ENCODE data around the gene VDAC2. TPM values are rescaled to one million over a fixed set of nuclear protein-coding genes. Genes with fewer than 3 reads are reported as not detected.

Gene VDAC2
- total RNA-seq, 1 experiment from 2014 or later: 284 TPM

DNA sequence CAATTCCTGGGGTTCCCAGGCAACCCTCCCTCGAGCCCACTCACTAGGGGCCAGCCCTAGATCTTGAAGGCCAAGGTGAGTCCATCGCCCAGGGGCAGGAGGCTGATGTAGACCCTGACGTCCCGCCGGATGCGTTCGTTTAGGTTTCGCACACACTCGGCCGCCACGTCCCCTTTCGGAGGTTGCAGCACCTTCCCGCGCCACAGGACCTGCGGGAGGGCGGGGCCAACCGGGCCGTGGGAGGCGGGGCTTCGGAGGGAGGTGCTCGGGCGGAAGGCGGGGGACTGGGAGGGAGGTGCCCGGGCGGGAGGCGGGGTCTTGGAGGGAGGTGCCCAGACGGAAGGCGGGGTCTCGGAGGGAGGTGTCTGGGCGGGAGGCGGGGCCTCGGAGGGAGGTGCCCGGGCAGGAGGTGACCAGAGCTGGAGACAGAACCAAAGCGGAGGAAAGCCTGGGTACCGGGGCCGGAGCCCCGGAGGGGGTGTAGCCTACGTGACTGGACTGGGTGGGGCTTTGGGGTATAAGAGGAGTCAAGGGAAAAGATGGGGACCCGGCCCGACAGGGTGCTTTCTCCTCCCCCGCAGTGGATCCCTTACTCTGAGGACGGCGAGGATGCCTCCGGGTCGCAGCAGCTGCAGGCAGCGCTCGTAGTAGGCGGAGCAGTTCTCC lies 23.6 kb downstream of the VDAC2 start (continued):
- TF ChIP-seq, protein P1, sequence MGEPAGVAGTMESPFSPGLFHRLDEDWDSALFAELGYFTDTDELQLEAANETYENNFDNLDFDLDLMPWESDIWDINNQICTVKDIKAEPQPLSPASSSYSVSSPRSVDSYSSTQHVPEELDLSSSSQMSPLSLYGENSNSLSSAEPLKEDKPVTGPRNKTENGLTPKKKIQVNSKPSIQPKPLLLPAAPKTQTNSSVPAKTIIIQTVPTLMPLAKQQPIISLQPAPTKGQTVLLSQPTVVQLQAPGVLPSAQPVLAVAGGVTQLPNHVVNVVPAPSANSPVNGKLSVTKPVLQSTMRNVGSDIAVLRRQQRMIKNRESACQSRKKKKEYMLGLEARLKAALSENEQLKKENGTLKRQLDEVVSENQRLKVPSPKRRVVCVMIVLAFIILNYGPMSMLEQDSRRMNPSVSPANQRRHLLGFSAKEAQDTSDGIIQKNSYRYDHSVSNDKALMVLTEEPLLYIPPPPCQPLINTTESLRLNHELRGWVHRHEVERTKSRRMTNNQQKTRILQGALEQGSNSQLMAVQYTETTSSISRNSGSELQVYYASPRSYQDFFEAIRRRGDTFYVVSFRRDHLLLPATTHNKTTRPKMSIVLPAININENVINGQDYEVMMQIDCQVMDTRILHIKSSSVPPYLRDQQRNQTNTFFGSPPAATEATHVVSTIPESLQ (CRISPR knock-in tag; IDR thresholded peaks at IDR 0.05): no peak
- TF ChIP-seq TEAD1 (CRISPR knock-in tag; IDR thresholded peaks at IDR 0.05): no peak
- no peak for TF ChIP-seq ZNF263 (CRISPR knock-in tag; IDR thresholded peaks at IDR 0.05; ENCODE audit: low read depth)
- TF ChIP-seq, protein P2, sequence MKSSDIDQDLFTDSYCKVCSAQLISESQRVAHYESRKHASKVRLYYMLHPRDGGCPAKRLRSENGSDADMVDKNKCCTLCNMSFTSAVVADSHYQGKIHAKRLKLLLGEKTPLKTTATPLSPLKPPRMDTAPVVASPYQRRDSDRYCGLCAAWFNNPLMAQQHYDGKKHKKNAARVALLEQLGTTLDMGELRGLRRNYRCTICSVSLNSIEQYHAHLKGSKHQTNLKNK (CRISPR knock-in tag; IDR thresholded peaks at IDR 0.05): peak; percentile 74; the same call in 1 of the 2 replicates

DNA sequence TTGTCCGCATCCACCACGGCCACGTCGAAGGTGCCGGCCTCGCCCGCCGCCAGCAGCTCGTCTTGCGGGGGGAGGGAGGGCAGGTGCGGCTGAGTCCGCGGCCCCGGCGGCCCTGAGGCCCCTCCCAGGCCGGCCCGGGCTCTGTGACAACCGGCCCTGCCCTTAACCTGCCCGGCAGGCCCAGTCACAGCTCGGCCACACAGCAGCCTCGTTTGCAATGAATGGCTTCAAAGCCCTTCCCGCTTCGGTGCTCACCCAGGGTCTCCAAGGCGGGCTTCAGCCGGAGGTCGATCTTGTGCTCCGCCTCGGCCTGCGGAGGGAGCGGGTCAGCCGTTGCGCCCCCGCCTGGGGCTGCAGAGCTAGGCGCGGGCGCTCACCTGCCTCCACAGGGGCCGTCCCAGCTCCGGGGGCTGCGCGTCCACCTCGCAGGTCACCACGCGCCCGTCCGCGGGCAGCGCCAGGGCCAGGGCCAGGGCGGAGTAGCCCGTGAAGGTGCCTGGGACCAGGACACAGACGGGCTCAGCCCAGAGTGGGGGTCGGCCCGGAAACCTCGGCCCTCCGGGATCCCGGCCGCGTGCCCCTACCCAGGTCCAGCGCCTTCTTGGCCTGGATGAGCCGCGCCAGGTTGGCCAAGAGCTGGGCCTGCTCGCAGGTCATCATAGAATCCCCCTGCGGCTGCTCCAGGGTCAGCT lies 24.2 kb downstream of the VDAC2 start:
- DNase-seq (ENCODE audit: low spot score) (peak; percentile 70), ATAC-seq (peak; percentile 5)
- Mint-ChIP-seq H3K9me3 (no peaks in the 10 kb centered on the region), H3K36me3 (peaks cover 31% of the 10 kb centered on the region), H3K4me1 (peaks cover 24% of the 10 kb centered on the region), H3K4me3 (peak overlapping the region; percentile 66), H3K27me3 (ENCODE audit: low read depth) (no peaks in the 10 kb centered on the region; the same call in 1 of the 2 replicates), H3K27ac (no peak overlapping the region)
- ChIA-PET CTCF (interaction anchor here (0.6 to 6.3 kb wide), 22 partner anchors 10 to 408 kb away, joined by 3 to 145 read pairs (median 6); partner anchors contain the start of genes KAT6B, SAMD8 and VDAC2), POLR2A (interaction anchor here (1.0 to 2.7 kb wide), 6 partner anchors 9 to 124 kb away, joined by 3 to 19 read pairs (median 4); partner anchors contain the start of gene VDAC2)
- no peak for TF ChIP-seq ZNF219 (CRISPR knock-in tag; IDR thresholded peaks at IDR 0.05; ENCODE audit: borderline replicate concordance)
- TF ChIP-seq ZNF423 (CRISPR knock-in tag; IDR thresholded peaks at IDR 0.05): no peak
- TF ChIP-seq, protein P3, sequence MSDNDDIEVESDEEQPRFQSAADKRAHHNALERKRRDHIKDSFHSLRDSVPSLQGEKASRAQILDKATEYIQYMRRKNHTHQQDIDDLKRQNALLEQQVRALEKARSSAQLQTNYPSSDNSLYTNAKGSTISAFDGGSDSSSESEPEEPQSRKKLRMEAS (CRISPR knock-in tag; IDR thresholded peaks at IDR 0.05): peak; percentile 56; the same call in 1 of the 2 replicates
- TF ChIP-seq, protein P4, sequence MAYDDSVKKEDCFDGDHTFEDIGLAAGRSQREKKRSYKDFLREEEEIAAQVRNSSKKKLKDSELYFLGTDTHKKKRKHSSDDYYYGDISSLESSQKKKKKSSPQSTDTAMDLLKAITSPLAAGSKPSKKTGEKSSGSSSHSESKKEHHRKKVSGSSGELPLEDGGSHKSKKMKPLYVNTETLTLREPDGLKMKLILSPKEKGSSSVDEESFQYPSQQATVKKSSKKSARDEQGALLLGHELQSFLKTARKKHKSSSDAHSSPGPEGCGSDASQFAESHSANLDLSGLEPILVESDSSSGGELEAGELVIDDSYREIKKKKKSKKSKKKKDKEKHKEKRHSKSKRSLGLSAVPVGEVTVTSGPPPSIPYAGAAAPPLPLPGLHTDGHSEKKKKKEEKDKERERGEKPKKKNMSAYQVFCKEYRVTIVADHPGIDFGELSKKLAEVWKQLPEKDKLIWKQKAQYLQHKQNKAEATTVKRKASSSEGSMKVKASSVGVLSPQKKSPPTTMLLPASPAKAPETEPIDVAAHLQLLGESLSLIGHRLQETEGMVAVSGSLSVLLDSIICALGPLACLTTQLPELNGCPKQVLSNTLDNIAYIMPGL (CRISPR knock-in tag; IDR thresholded peaks at IDR 0.05): peak; percentile 87
- no peak for TF ChIP-seq JAZF1 (CRISPR knock-in tag; IDR thresholded peaks at IDR 0.05)
- TF ChIP-seq CREM (CRISPR knock-in tag; IDR thresholded peaks at IDR 0.05): peak; percentile 40; the same call in 1 of the 2 replicates
- 0 out of 2 replicates have a peak, but pooled peaks have one; percentile 28 for TF ChIP-seq TCF7 (CRISPR knock-in tag; IDR thresholded peaks at IDR 0.05; ENCODE audit: low read depth)
- TF ChIP-seq, protein P5, sequence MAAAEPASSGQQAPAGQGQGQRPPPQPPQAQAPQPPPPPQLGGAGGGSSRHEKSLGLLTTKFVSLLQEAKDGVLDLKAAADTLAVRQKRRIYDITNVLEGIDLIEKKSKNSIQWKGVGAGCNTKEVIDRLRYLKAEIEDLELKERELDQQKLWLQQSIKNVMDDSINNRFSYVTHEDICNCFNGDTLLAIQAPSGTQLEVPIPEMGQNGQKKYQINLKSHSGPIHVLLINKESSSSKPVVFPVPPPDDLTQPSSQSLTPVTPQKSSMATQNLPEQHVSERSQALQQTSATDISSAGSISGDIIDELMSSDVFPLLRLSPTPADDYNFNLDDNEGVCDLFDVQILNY (CRISPR knock-in tag; IDR thresholded peaks at IDR 0.05): peak; percentile 24; the same call in 1 of the 2 replicates
- TF ChIP-seq, protein P6, sequence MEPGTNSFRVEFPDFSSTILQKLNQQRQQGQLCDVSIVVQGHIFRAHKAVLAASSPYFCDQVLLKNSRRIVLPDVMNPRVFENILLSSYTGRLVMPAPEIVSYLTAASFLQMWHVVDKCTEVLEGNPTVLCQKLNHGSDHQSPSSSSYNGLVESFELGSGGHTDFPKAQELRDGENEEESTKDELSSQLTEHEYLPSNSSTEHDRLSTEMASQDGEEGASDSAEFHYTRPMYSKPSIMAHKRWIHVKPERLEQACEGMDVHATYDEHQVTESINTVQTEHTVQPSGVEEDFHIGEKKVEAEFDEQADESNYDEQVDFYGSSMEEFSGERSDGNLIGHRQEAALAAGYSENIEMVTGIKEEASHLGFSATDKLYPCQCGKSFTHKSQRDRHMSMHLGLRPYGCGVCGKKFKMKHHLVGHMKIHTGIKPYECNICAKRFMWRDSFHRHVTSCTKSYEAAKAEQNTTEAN (CRISPR knock-in tag; IDR thresholded peaks at IDR 0.05): peak; percentile 29; the same call in 1 of the 2 replicates
- TF ChIP-seq JUN (CRISPR knock-in tag; IDR thresholded peaks at IDR 0.05): 0 out of 2 replicates have a peak, but pooled peaks have one; percentile 22
- 0 out of 2 replicates have a peak, but pooled peaks have one; percentile 7 for TF ChIP-seq FOXP1 (CRISPR knock-in tag; IDR thresholded peaks at IDR 0.05; ENCODE audit: borderline replicate concordance)
- TF ChIP-seq, protein P7, sequence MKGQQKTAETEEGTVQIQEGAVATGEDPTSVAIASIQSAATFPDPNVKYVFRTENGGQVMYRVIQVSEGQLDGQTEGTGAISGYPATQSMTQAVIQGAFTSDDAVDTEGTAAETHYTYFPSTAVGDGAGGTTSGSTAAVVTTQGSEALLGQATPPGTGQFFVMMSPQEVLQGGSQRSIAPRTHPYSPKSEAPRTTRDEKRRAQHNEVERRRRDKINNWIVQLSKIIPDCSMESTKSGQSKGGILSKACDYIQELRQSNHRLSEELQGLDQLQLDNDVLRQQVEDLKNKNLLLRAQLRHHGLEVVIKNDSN (CRISPR knock-in tag; IDR thresholded peaks at IDR 0.05): peak; percentile 54; the same call in 1 of the 2 replicates
- TF ChIP-seq, protein P8, sequence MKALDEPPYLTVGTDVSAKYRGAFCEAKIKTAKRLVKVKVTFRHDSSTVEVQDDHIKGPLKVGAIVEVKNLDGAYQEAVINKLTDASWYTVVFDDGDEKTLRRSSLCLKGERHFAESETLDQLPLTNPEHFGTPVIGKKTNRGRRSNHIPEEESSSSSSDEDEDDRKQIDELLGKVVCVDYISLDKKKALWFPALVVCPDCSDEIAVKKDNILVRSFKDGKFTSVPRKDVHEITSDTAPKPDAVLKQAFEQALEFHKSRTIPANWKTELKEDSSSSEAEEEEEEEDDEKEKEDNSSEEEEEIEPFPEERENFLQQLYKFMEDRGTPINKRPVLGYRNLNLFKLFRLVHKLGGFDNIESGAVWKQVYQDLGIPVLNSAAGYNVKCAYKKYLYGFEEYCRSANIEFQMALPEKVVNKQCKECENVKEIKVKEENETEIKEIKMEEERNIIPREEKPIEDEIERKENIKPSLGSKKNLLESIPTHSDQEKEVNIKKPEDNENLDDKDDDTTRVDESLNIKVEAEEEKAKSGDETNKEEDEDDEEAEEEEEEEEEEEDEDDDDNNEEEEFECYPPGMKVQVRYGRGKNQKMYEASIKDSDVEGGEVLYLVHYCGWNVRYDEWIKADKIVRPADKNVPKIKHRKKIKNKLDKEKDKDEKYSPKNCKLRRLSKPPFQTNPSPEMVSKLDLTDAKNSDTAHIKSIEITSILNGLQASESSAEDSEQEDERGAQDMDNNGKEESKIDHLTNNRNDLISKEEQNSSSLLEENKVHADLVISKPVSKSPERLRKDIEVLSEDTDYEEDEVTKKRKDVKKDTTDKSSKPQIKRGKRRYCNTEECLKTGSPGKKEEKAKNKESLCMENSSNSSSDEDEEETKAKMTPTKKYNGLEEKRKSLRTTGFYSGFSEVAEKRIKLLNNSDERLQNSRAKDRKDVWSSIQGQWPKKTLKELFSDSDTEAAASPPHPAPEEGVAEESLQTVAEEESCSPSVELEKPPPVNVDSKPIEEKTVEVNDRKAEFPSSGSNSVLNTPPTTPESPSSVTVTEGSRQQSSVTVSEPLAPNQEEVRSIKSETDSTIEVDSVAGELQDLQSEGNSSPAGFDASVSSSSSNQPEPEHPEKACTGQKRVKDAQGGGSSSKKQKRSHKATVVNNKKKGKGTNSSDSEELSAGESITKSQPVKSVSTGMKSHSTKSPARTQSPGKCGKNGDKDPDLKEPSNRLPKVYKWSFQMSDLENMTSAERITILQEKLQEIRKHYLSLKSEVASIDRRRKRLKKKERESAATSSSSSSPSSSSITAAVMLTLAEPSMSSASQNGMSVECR (CRISPR knock-in tag; IDR thresholded peaks at IDR 0.05; ENCODE audit: borderline replicate concordance): peak; percentile 16; the same call in 1 of the 2 replicates
- TF ChIP-seq ETV6 (CRISPR knock-in tag; IDR thresholded peaks at IDR 0.05): peak; percentile 60; the same call in 1 of the 2 replicates
- 0 out of 2 replicates have a peak, but pooled peaks have one; percentile 34 for TF ChIP-seq KAT7 (CRISPR knock-in tag; IDR thresholded peaks at IDR 0.05; ENCODE audit: borderline replicate concordance)
- TF ChIP-seq TEAD4 (CRISPR knock-in tag; IDR thresholded peaks at IDR 0.05): no peak
- peak; percentile 56; the same call in 1 of the 2 replicates for TF ChIP-seq RELA (CRISPR knock-in tag; IDR thresholded peaks at IDR 0.05; ENCODE audit: borderline replicate concordance)
